Measurements from ENCODE around the gene GSTM1.

The GSTM1 gene

DNA sequence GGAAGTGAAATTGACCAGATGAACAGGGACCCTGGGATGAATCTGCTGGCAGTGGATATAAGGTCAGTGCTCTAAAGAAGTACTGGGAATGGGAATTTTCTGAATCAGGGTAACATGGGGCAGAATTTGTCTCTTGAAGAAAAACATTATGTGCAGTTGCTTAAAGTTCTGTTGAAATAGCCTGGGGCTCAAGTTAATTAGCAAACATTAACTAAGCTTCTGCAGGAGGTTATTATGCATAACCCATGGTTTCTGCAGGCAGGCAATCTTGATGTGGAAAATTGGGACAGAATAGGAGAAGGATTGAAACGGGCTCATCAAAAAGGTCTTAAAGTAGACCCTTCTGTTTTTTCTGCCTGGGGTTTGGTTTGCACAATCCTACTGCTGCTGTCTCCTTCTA, 38.4 kb downstream of the GSTM1 start:
- in situ Hi-C loops (cut with MboI; ENCODE audit: low sequenced_read_pairs): no loop called here

- in situ Hi-C loops (cut with MboI; ENCODE audit: low sequenced_read_pairs): no loop called here
These were observed 39.2 kb downstream of the GSTM1 start for GRCh38 chr1:109726728-109727373.

- in situ Hi-C loops (cut with MboI; ENCODE audit: low sequenced_read_pairs): no loop called here
These were observed 41.3 kb downstream of the GSTM1 start for GRCh38 chr1:109728870-109729269.

- in situ Hi-C loops (cut with MboI; ENCODE audit: low sequenced_read_pairs): no loop called here
These were observed 43.0 kb downstream of the GSTM1 start for GRCh38 chr1:109730666-109731065.

- in situ Hi-C loops (cut with MboI; ENCODE audit: low sequenced_read_pairs): no loop called here
These were observed 44.8 kb downstream of the GSTM1 start for GRCh38 chr1:109732390-109732881.

GRCh38 chr1:109733236-109733870, 45.7 kb downstream of the GSTM1 start:
- in situ Hi-C loops (cut with MboI; ENCODE audit: low sequenced_read_pairs): no loop called here

DNA sequence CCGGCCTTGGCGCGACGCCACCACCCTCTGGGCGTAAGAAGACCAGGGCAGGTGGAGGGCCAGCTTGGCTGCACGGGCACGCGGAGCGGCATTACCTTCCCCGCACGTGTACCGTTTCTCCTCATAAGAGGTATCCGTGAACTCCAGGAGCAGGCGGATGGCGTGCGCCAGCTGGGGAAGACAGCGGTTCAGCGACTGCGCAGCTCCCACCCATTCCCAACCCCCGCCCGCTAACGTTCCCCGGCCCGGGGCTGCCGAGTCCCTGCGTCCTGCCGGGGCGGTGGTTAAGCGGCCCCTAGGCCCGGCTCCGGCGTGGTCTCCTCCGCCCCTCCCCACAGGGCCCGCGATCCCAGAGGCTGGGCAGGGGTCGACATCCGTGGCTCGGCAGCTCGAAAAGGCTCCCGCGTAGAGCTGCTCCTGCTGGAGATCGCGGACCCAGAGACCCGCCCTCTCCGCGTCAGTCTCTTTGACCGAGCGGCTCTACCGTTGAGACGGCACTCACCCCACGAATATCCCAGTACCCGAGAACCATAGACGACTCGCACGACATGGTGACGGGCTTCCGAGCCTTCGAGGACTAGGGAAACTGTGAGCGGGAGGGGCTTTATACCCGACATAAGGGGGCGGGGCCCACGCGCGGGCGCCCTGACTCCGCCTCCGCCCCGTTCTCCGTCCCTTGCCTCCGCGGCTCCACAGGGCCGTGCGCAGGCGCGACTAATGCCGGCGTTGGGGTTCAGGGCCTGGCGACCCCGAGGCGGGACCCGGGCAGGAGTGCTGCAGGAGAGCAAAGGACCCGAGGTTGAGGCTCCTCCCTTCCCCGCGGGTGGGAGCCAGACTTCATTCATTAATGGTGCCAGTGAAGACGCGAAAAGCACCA, 52.4 kb downstream of the GSTM1 start:
- in situ Hi-C loops (cut with MboI; ENCODE audit: low sequenced_read_pairs): no loop called here

DNA sequence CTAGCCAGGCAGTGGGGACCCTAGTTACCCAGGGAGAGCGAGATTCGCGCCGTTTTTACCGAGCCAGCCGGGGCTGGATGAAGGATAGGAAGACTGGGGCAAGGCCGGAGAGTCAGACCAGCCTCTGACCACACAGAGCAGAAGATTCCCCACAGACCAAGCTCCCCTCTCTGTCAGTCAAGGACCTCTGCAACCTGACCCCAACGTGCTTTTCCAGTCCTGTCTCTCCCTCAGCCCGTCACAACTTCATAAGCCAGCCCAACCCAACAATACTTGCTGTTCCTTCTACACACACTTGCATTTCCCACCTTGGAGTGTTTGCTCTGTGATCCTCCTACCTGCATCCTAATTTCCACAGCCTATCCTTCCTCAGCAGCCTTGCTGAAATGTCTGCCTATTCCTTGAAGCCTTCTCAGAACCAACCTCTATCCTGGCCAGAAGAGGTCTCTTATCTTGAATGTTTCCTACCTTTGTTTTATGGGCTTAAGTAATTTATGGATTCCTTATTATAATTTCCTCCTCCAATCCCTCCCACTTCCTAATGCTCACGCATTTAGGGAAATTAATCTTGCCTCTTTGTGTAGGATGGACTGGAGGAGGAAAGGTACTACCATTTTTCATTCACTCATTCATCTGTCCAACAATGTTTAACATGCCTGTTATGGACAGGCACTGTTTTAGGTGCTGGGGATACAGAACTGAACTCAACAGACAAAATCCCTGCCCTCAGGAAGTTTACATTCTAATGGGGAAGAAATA, 53.2 kb downstream of the GSTM1 start, which contains the start of gene GSTM3:
Gene GSTM3, minus strand, starts transcription at position 424 of the 759 bp plus-strand sequence. CDS start 751 bp downstream, outside the sequence.
- in situ Hi-C loops (cut with MboI; ENCODE audit: low sequenced_read_pairs): no loop called here

All from hTERT RPE-1 (cell line).